ENCODE measurements around the gene ACYP2.

The ACYP2 gene

GRCh38 chr2:54330926-54331835, 215.8 kb downstream of the ACYP2 start:
- TF ChIP-seq CTCF (IDR thresholded peaks at IDR 0.05; ENCODE audit: insufficient read depth, low read depth, low read length, missing control alignments), result no peak
- H3K4me3 ChIP-seq (ENCODE audit: low read depth, low read length), result peak overlapping the region; percentile 40
- DNase-seq (ENCODE audit: low read depth), result peak; percentile 14

- DNase-seq (ENCODE audit: low read depth), result no peak
- no peak for TF ChIP-seq CTCF (IDR thresholded peaks at IDR 0.05; ENCODE audit: insufficient read depth, low read depth, low read length, missing control alignments)
- no peak overlapping the region for H3K4me3 ChIP-seq (ENCODE audit: low read depth, low read length)
These were observed 217.0 kb downstream of the ACYP2 start for GRCh38 chr2:54332386-54332785.

GRCh38 chr2:54336136-54336976, 220.9 kb downstream of the ACYP2 start:
- H3K4me3 ChIP-seq (ENCODE audit: low read depth, low read length), result no peak overlapping the region
- DNase-seq (ENCODE audit: low read depth), result no peak
- TF ChIP-seq CTCF (IDR thresholded peaks at IDR 0.05; ENCODE audit: insufficient read depth, low read depth, low read length, missing control alignments), result no peak

GRCh38 chr2:54336977-54337255, 221.5 kb downstream of the ACYP2 start:
- H3K4me3 ChIP-seq (ENCODE audit: low read depth, low read length), result no peak overlapping the region
- no peak for TF ChIP-seq CTCF (IDR thresholded peaks at IDR 0.05; ENCODE audit: insufficient read depth, low read depth, low read length, missing control alignments)
- no peak for DNase-seq (ENCODE audit: low read depth)

- no peak for DNase-seq (ENCODE audit: low read depth)
- no peak overlapping the region for H3K4me3 ChIP-seq (ENCODE audit: low read depth, low read length)
- TF ChIP-seq CTCF (IDR thresholded peaks at IDR 0.05; ENCODE audit: insufficient read depth, low read depth, low read length, missing control alignments), result no peak
These were observed 226.2 kb downstream of the ACYP2 start for GRCh38 chr2:54341656-54342055.

GRCh38 chr2:54342603-54343002, 227.2 kb downstream of the ACYP2 start:
- DNase-seq (ENCODE audit: low read depth), result no peak
- TF ChIP-seq CTCF (IDR thresholded peaks at IDR 0.05; ENCODE audit: insufficient read depth, low read depth, low read length, missing control alignments), result no peak
- H3K4me3 ChIP-seq (ENCODE audit: low read depth, low read length), result no peak overlapping the region
